HG03064 (cell line): ENCODE results near the gene TBC1D16.
"Not testable (repeated sequence)": the region's sequence is repeated elsewhere in the genome, so short reads cannot be mapped to it uniquely, and the experiment has no call there.

ENCODE experiments used
- ATAC-seq: cut with Tn5 transposase; IDR thresholded peaks from one replicate; pipeline ENCODE4 v1.9.1; 2021; ENCODE audit warnings: low read depth; ENCODE audit not compliant: unreplicated experiment

Gene TBC1D16

DNA sequence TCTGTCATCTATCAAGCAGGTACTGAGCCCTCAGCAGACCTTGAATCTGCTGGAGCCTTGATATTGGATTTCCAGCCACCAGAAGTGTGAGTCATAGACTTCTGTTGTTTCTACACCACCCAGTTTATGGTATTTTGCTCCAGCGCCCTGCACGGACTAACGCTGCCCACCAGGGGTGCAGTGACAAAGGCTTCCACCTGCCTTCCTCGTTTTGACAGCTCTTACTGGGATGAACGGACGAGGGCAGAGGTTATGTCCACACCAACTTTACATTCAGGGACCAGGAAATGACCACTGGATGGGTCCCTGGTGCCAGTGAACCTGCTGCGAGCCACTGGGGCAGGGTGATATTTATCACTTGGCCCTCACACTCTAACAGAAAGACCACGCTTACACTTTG is 129.8 kb downstream of the TBC1D16 start:
- ATAC-seq, result no peak

- ATAC-seq, result no peak
Observed at GRCh38 chr17:79904865-79905264, 130.8 kb downstream of the TBC1D16 start.

DNA sequence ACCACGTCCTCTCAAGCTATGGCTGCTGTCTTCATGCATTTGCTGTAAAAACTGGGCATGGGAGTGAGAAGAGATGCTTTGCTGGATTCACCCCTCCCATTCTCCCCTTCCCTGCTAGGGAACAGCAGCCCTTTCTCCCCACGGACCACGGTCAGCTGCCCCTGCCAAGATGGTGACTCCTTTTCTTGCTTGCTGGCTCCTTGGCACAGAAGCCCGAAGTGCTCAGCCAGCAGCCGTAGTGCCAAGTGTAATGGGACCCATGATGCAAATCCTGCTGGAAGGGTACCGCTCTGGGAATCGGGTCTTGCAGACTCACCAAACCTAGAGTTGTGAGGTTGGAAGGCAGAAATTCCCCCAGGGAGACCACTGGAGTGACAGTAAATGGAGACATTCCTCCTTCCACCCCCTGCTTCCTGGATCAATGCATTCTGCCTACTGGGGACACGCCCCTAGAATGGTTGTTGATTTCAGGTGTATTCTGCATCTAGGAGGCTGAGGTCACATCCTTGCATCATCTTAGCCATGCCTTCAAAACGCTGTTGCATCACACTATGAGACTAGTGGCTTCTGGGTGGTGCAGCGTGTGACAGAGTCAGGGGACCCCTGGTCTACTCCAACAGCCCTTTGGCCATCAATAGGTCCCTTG is 133.4 kb downstream of the TBC1D16 start:
- no peak for ATAC-seq

- ATAC-seq, result no peak
Observed at GRCh38 chr17:79901131-79901530, 134.5 kb downstream of the TBC1D16 start.

GRCh38 chr17:79899584-79899983 is 136.1 kb downstream of the TBC1D16 start:
- no peak for ATAC-seq

DNA sequence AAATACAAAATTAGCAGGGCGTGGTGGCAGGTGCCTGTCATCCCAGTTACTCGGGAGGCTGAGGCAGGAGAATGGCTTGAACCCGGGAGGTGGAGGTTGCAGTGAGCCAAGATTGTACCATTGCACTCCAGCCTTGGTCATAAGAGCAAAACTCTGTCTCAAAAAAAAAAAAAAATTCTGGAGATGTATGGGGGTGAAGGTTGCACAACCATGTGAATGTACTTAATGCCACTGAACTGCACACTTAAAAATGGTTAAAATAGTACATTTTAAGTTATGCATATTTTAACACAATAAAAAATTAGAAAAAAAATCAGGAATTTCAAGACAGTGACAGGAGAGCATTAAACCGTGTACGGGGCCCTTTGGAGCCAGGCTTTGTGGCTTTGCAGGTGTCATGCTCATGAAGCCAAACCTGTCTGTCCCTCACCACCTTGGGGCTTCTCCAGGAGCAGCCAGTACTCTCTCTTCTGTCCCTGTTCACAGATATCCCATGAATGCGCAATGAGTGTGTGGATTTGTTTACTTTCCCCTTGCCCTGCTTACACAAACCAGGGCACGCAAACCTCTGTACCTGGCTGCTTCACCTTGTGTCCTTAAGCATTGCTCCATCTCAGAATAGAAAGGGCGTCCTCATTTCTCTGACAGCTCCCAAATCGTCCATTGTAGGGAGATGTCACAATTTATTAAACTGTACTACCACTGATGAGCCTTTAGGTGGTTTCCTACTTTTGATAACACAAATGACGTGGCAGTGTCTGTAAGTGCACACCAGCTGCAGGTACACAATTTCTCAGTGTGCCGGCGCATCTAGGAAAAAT is 138.2 kb downstream of the TBC1D16 start:
- ATAC-seq, result no peak

- not testable (repeated sequence) for ATAC-seq
Observed at GRCh38 chr17:79893457-79893856, 142.2 kb downstream of the TBC1D16 start.

GRCh38 chr17:79892457-79893241 is 143.0 kb downstream of the TBC1D16 start:
- ATAC-seq, result no peak

- ATAC-seq, result no peak
Observed at GRCh38 chr17:79891113-79891730, 144.4 kb downstream of the TBC1D16 start.

DNA sequence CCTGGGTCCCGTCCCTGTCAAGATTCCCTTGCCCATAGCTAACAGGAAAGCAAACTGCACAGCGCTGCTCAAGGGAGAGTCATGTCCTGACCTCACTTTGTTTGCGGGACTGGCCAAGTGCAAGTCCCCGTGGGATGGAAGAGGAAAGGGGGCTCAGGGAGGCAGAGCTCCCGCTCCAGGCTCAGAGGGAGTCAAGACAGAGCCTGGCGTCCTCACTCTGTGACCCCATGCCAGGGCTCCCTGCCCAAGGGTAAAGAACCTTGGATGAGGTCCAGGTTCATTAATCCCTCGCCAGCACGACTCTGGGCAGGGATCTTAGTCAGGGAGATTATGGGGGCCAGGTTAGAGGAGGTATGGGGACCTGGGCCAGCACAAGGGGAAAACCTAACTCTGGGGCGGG is 145.0 kb downstream of the TBC1D16 start:
- no peak for ATAC-seq

DNA sequence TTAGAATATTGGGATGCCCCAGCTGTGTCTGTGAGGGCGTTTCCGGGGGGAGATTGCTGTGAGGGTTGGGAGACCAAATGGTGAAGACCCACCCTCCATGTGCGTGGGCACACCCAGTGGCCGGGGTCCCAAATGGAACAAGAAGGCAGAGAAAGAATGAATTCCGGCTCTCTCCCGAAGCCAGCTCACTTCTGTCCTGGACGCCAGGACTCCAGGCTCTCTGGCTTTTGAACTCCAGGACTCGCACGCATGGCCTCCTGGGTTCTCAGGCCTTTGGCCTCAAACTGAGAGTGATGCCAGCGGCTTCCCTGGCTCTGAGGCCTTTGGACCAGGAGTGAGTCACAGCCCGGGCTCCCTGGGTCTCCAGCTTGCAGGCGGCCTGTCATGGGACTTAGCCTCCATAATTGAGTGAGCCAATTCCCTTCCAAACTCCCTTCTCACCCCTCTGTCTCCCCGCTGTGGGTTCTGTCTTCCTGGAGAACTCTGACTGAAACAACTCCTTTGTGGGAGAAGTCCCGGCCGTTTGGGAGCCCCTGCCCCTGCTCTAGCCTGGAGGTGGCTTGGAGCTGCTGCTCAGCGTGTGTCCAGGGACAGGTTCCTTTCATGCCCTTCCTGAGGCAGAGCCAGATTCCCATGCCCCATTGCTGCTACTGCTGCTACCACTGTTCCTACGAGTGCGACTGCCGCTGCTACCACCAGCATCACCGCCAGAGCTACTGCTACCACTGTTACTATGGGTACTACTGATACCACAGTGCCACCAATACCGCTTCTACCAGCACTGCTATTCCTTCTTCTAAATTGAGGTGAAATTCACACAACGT is 146.6 kb downstream of the TBC1D16 start:
- ATAC-seq, result no peak

GRCh38 chr17:79888009-79888540 is 147.6 kb downstream of the TBC1D16 start:
- ATAC-seq, result no peak

DNA sequence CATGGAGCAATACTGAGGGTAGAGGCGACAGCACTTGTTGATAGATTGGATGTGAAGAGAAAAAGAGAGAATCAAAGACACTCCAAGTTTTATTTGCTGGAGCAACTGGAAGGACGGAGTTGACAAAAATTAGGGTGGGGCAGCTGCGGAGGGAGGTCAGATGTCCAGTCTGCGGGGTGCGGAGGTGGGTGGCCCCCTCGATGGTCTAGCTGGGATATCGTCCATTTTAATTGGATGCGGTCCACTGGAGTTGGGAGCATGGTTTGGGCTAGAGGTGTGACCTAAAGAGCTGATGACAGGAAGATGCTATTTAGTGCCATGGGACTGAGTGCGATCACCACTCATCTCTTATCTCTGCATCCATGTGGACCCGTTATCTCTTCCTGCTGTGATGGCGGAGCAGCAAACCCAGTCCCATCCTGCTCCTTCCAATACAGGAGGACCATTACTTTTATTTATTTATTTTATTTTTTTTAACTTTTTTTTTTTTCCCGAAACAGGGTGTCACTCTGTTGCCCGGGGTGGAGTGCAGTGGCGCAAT is 148.2 kb downstream of the TBC1D16 start:
- no peak for ATAC-seq

DNA sequence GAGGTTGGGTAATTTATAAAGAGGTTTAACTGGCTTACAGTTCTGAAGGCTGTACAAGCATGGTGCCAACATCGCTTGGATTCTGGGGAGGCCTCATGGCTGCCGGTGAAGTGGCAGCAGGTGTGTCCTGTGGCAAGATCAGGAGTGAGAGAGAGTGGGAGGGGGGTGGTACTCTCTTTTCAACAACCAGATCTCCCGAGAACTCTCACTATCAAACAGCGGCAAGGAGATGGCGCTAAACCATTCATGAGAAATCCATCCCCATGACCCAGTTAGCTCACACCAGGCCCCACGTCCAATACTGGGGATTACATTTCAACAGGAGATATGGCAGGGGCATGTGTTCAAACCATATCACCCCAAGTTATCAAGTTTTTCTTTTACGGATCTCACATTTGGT is 152.5 kb downstream of the TBC1D16 start:
- ATAC-seq, result no peak
